Neural crest cell (in vitro differentiated cells): ENCODE data around the gene ABCC8. TPM values are rescaled to one million over a fixed set of nuclear protein-coding genes. Genes with fewer than 3 reads are reported as not detected.

Source experiments
- DNase-seq: peaks from one replicate; pipeline ENCODE4 v3.0.0; 2021; ENCODE audit warnings: low read depth, mixed read lengths, low spot score
- H3K27ac Mint-ChIP-seq: one replicate; pipeline ENCODE4 v1.8.0; 2021; ENCODE audit warnings: mild to moderate bottlenecking, mixed read lengths; ENCODE audit not compliant: unreplicated experiment
- H3K27me3 Mint-ChIP-seq: 2 replicates; pipeline ENCODE4 v1.8.0; 2021; ENCODE audit warnings: low read depth, mild to moderate bottlenecking, mixed read lengths
- H3K36me3 Mint-ChIP-seq: 2 replicates; pipeline ENCODE4 v1.8.0; 2021; ENCODE audit warnings: low read depth, mild to moderate bottlenecking, mixed read lengths
- H3K4me1 Mint-ChIP-seq: 2 replicates; pipeline ENCODE4 v1.8.0; 2021; ENCODE audit warnings: mixed read lengths
- H3K4me3 Mint-ChIP-seq: one replicate; pipeline ENCODE4 v1.8.0; 2021; ENCODE audit warnings: mild to moderate bottlenecking, mixed read lengths
- H3K9me3 Mint-ChIP-seq: 2 replicates; pipeline ENCODE4 v1.8.0; 2021; ENCODE audit warnings: mixed read lengths
- CTCF ChIP-seq: fragments of 200-600 bp; sonication (generic); conservative IDR thresholded peaks from 2 replicates; pipeline ENCODE4 v1.5.0; 2021; ENCODE audit warnings: antibody characterized with exemption, mild to moderate bottlenecking
- total RNA-seq: library from RNA; stranded (reverse); gene quantifications from 2 replicates; pipeline ENCODE4 v1.2.1, GENCODE V29; 2021

Gene ABCC8
- total RNA-seq, 1 donor from 2014 or later = 6.1 TPM

- no peak for TF ChIP-seq CTCF
- Mint-ChIP-seq H3K36me3 (no peaks in the 10 kb centered on the region), H3K4me3 (no peak overlapping the region), H3K4me1 (peaks cover 17% of the 10 kb centered on the region), H3K27me3 (peaks cover 11% of the 10 kb centered on the region), H3K27ac (no peak overlapping the region), H3K9me3 (no peaks in the 10 kb centered on the region)
- DNase-seq = no peak
Measured at GRCh38 chr11:17414992-17415391, 61.7 kb downstream of the ABCC8 start.

- Mint-ChIP-seq H3K27me3 (peaks cover 9% of the 10 kb centered on the region), H3K4me3 (no peak overlapping the region), H3K4me1 (peaks cover 17% of the 10 kb centered on the region), H3K36me3 (no peaks in the 10 kb centered on the region), H3K9me3 (no peaks in the 10 kb centered on the region), H3K27ac (no peak overlapping the region)
- no peak for TF ChIP-seq CTCF
- DNase-seq = no peak
Measured at GRCh38 chr11:17414317-17414737, 62.3 kb downstream of the ABCC8 start.

GRCh38 chr11:17413414-17414316, 63.0 kb downstream of the ABCC8 start:
- H3K9me3 Mint-ChIP-seq = no peaks in the 10 kb centered on the region
- H3K36me3 Mint-ChIP-seq = no peaks in the 10 kb centered on the region
- H3K4me1 Mint-ChIP-seq = peaks cover 17% of the 10 kb centered on the region
- DNase-seq = no peak
- peak overlapping the region; percentile 20 for H3K27ac Mint-ChIP-seq
- TF ChIP-seq CTCF = no peak
- no peak overlapping the region for H3K4me3 Mint-ChIP-seq
- peaks cover 8% of the 10 kb centered on the region for H3K27me3 Mint-ChIP-seq

GRCh38 chr11:17412488-17413180, 64.0 kb downstream of the ABCC8 start:
- no peak overlapping the region for H3K4me3 Mint-ChIP-seq
- H3K9me3 Mint-ChIP-seq = no peaks in the 10 kb centered on the region
- peaks cover 17% of the 10 kb centered on the region for H3K4me1 Mint-ChIP-seq
- DNase-seq = no peak
- H3K27me3 Mint-ChIP-seq = peaks cover 2% of the 10 kb centered on the region
- no peak overlapping the region for H3K27ac Mint-ChIP-seq
- H3K36me3 Mint-ChIP-seq = no peaks in the 10 kb centered on the region
- no peak for TF ChIP-seq CTCF

- Mint-ChIP-seq H3K27ac (no peak overlapping the region), H3K9me3 (no peaks in the 10 kb centered on the region), H3K4me3 (no peak overlapping the region), H3K36me3 (no peaks in the 10 kb centered on the region), H3K4me1 (peaks cover 17% of the 10 kb centered on the region), H3K27me3 (peaks cover 2% of the 10 kb centered on the region)
- DNase-seq = no peak
- no peak for TF ChIP-seq CTCF
Measured at GRCh38 chr11:17411418-17411817, 65.2 kb downstream of the ABCC8 start.
